Stimulated activated naive CD4-positive, alpha-beta T cell treated with Interleukin-2 at 50 U/mL for 16 hours (primary cell): ENCODE measurements around the gene HECTD4.
"Not testable (repeated sequence)": the region's sequence is repeated elsewhere in the genome, so short reads cannot be mapped to it uniquely, and the experiment has no call there.

Experiments used
- DNase-seq: peaks from one replicate; lab custom pipeline; 2025; lab: John Stamatoyannopoulos, UW

HECTD4 gene

GRCh38 chr12:112354399-112354798, 27.8 kb downstream of the HECTD4 start:
- DNase-seq = no peak

- no peak for DNase-seq
Measured at GRCh38 chr12:112353393-112353792, 28.8 kb downstream of the HECTD4 start.

GRCh38 chr12:112352921-112353320, 29.3 kb downstream of the HECTD4 start:
- no peak for DNase-seq

DNA sequence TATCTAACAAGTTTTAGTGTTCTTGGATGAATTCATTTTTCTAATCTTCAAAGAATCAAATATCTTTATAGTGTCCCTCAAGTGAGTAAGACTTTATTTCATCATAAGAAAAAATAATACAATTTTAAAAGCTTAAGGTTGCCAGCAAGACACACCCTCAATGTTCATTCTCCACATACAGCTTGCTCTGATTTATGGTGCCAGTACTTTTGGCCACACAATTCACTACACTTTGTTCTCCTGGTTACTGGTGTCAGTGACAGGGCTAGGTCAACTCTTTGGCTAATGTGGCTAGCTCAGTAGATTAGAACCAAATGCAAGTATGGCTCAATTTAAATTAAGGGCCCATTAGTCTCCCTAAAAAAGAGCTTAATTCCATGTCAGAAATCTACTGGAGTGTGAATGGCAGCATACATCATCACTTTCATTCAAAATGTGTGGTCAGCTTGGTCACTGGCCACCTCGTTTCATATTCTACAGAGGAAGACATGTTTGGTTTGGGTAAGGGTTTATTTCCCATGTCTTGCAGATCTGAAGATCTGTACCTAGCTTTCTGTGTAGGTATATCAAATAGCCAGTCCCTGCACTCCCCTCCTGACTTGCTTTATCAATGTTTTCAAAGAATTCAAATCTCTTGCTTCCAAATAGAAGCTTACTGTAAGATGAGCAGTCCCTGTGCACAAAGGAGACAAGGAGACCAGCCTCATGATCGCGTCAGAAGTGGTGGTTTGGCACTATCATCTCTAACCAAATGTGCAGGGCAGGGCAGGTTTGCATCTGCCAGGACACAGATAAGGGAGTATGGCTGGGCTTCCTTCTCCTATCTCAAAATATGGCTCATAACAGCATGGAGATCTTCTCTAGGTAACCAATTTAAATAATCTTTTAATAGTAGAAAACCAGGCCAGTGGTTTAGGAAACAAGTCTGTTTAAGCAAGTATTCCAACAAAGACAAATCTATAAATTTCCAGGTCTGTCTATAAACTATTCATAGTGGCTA, 31.3 kb downstream of the HECTD4 start:
- no peak for DNase-seq

GRCh38 chr12:112349431-112349830, 32.8 kb downstream of the HECTD4 start:
- DNase-seq = no peak

- DNase-seq = not testable (repeated sequence)
Measured at GRCh38 chr12:112348926-112349325, 33.3 kb downstream of the HECTD4 start.

GRCh38 chr12:112347581-112347982, 34.6 kb downstream of the HECTD4 start:
- DNase-seq = no peak

GRCh38 chr12:112346194-112346593, 36.0 kb downstream of the HECTD4 start:
- DNase-seq = no peak

- DNase-seq = no peak
Measured at GRCh38 chr12:112344220-112344619, 38.0 kb downstream of the HECTD4 start.

DNA sequence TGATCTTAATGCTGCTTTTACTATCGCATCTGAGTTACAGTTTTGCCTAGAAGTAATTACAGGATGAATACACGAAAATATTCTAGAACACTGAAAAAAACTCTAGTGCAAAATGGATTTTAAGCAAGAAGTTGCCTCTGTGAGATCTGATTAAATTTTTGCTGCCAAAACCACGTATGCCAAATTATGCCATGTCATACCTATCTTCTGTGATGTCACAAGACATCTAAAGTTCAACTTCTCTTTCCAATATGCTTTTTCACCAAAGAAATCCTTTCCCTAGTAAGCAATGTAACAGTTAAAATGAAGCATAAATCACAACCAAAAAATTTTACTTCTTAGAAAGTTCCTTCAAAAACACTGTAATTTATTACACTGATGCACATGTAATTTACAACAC, 39.6 kb downstream of the HECTD4 start:
- DNase-seq = no peak

DNA sequence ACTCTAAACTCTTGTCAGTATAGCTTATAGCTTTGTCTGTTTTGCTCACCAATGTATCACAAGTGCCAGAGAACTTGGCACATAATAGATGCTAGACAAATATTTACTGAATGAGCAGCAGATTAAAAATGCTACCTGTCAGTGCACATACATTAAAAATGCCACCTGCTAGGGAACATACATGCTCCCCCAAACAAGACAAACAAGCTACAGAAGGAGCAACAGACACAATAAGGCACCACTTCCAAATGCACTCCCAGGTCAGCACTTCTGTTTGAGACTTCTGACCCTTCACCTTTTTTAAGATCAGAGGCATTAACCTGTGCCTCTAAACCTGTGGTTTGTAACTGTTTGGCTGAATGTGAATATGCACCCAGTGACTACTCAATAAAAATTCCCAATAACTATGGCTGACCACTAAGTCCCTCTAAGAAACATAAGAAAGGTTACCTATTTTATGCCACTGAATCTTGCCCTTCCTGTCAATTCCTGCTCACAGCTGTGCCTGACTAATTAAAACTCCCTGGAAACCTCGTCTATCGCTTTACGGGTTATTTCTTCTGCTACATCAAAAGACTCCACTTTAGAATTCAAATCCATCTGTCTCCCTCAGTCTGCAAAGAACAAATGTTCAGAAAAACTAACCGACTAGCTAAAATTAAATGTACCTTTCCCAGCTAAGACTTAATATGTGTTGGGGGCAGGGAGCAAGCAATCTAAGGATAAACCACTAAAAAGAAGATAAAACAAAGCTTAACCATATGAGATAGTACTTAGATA, 41.0 kb downstream of the HECTD4 start:
- no peak for DNase-seq

DNA sequence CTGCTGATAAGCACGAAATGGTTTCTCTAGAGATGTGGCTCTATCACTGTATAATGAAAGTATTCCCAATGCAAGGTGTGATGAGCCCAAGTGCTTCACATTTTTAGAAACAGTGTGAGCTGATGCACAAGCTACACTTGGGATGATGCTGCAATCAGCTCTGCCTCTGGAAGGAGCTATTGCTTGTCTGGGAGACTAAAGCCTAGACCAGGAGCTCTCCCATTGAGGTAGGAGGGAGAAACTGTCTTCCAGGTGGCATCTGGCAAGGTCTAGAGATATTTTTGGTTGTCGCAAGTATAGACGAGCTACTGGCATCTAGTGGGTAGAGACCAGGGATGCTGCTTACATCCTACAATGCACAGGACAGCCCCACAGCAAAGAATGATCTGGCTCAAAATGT, 42.0 kb downstream of the HECTD4 start:
- DNase-seq = no peak

GRCh38 chr12:112334999-112335398, 47.2 kb downstream of the HECTD4 start:
- DNase-seq = not testable (repeated sequence)

GRCh38 chr12:112333019-112333418, 49.2 kb downstream of the HECTD4 start:
- DNase-seq = no peak

DNA sequence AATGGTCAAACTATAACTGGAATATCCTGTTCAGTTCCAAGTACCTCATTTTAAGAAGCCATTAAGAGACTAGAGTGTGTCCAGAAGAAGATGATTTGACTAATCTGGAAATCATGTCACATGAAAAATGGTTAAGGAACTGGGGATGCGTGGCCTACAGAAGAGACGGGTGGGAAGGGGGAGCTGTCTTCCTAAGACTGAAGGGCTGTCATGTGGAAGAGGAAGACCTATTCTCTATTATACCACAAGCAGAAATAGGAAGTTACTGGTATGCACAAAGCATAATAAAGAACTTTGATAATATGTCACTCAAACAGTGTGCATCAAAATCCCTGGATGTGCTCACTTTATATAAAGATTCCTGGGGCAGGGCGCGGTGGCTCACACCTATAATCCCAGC, 50.3 kb downstream of the HECTD4 start:
- DNase-seq = no peak

DNA sequence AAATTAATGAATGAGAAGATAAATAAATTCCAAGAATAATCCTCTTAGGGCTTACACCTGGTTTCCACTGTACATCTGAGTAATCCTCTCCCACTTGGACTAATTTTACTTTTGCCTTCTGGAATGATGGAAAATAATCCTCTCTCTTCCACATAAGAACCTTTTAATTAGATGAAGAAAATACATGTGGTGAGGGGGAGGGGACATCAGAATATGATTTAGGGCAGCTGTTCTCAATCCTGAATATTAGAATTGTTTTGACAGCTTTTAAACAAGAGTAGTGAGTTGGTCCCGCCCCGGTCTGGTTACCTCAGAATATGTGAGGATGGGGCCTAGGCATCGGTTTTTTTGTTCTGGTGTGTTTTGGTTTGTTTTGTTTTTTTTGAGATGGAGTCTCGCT, 51.5 kb downstream of the HECTD4 start:
- DNase-seq = no peak

- DNase-seq = no peak
Measured at GRCh38 chr12:112328456-112329124, 53.6 kb downstream of the HECTD4 start.

DNA sequence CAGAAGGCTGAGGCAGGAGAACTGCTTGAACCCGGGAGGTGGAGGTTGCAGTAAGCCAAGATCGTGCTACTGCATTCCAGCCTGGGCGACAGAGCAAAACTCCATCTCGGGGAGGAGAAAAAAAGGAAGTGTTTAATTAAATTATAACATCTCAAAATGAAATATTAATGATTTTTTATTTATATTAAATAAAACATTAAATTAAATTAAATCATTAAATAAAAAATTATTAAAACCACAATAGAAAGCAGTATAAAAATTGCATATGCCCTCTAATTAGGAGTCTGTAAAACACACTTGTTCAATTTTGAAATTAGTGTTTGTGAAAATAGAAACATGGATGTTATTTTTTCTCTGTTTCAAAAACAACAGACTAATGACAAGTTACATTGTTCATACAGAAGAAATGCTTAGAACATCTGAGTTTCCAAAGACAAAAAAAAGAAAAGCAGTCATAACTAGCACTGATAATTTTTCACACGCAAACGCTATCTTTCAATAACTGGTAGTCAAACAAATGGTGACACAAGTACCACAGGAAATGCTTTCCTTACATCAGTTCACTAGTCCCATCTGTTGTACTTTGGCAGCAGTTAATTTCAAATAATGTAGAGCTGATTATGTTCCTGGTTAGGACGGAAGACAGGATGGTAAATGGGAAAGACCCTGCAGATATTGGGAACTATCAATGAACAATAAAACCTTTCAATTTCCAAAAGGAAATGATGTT, 54.9 kb downstream of the HECTD4 start:
- no peak for DNase-seq

- DNase-seq = no peak
Measured at GRCh38 chr12:112325622-112326207, 56.5 kb downstream of the HECTD4 start.

- no peak for DNase-seq
Measured at GRCh38 chr12:112325157-112325556, 57.1 kb downstream of the HECTD4 start.

DNA sequence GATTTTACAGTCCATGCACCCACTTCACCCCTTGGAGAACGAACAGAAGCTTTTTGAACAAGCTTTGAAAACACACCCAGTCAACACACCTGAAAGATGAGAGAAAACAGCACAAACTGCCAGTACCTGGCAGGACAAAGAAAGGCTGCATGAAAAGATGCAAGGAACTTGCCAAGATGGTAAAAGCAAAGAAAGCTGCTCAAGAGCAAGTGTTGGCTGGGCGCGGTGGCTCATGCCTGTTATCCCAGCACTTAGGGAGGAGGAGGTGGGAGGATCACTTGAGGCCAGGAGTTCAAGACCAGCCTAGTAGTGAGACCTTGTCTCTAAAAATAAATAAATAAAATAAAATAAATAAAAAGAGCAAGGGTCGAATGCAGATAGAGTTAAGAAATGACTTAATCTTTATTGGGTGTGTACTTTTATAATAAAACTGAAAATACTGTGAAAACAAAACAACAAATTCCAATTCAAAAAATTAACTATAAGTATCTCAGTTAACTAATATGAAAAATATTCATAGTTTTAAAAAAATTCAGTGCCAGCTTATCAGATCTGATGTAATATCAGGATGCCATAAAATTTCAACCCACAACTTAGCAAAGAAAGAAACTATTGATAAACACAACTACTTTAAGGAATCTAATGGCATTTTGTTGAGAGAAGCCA, 59.2 kb downstream of the HECTD4 start:
- DNase-seq = no peak
